Hematopoietic multipotent progenitor cell treated with erythropoietin and hydrocortisone succinate and interleukin-3 and kit ligand, for 6 days (in vitro differentiated cells): ENCODE data around the gene CDK14.

Experiments used
- DNase-seq: peaks from one replicate; pipeline ENCODE4 v3.0.0-alpha.2; 2015

Gene CDK14

DNA sequence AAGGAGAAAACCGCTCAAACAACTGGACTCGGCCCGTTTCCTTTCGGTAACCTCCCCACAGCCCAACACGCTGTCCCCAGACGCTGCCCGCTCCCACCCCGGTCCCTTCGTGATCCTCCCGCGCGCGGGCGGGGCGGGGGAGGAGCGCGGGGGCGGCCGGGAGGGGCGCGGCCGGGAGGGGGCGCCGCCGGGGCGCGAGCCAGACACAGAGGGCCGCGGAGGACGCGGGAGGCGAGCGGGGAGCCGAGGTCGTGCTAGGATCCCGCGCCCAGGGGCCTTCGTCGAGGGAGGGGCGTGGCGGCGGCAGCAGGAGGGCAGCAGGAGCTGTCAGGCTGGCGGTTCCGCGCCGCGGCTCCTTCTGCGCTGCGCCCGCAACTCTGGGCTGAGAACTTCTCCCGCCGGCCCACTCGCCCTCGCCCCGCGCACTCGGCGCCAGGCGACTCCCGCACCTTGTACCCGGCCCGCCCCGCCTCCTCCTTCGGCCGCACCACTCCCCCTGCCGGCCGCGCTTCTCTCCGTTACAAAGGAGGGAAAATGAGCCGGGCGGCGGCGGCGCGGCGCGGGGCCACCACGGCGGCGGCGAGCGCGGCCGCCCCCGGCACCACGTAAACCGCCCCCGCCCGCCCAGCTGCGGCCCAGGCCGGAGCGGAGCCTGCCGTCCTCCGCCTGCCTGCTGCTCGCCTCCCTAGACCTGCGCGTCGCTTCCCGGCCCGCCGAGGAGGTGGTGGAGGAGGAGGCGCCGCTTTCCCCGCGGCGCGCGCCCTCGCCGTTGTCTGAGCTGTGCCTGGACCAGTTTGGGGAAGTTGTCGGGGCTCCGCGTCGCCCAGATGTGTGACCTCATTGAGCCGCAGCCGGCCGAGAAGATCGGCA, at the start of gene CDK14:
Gene CDK14 (plus strand): TSS at position 521 of the 870 bp plus-strand sequence. CDS start 307 bp downstream, at position 828.
- DNase-seq: peak; percentile 79

DNA sequence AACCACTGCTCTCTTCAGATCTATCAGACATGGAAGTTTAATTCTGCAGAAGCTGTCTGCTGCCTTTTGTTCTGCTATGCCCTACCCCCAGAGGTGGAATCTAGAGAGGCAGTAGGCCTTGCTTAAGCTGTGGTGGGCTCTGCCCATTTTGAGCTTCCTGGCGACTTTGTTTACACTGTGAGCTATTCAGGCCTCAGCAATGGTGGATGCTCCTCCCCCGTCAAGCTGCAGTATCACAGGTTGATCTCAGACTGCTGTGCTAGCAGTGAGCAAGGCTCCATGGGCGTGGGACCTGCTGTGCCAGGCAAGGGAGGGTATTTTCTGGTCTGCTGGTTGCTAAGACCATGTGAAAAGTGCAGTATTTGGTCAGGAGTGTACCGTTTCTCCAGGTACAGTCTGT, 45.1 kb upstream of the CDK14 start:
- no peak for DNase-seq

DNA sequence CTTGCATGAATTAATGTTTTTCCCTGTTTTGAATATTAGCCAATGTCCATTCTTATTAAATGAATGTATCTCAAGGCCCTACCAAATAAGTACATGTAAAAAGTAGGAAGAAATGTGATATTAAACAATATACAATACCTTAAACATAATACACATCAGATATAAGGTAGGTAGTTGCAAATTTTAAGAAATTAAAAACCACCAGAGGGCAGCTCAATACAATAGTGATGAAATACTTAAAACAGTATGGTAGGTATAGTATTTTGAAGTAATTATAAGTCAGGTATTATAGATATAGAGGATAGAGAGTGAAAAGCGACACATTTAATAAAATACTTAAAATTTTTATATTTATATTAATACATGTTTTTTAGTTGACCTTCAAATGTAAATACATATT, 43.6 kb upstream of the CDK14 start:
- peak; percentile 52 for DNase-seq

DNA sequence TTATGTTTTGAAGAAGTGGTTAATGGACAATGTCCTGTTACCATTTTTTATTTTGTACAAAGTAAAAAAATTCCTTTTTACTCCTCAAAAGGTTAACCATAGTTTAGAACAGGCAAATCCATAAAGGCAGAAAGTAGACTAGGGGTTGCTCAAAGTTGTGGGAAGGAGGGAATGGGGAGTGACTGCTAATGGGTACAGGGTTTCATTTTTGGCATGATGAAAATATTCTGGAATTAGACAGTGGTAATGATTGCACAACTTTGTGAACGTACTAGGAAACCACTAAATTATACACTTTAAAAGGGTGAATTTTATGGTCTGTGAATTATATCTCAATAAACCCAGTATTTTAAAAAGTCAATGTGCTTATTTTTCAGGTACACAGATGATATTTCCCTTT, 35.4 kb upstream of the CDK14 start:
- DNase-seq: no peak

- no peak for DNase-seq
Observed at GRCh38 chr7:90563286-90563685, 32.8 kb upstream of the CDK14 start.

GRCh38 chr7:90564455-90564854, 31.7 kb upstream of the CDK14 start:
- DNase-seq: no peak

- no peak for DNase-seq
Observed at GRCh38 chr7:90568213-90568612, 27.9 kb upstream of the CDK14 start.

DNA sequence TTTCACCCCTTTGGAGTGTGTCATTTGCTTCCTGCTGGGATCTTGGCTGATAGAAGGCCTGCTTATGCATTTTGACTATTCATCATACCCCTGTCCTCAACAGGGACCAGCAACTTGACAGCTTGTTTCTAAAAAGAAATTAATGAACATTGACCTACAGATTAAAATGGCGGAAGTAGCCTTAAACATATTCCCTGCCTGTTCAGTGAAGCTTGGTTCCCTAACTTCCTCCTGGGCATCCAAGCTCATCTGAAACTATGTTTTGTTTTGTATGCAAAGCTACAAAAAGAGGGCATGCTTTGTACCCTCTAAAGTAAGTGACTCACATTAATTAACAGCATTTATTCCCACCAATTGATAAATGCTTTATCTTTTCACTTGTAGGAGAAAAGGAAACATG, 26.8 kb upstream of the CDK14 start:
- DNase-seq: no peak

- no peak for DNase-seq
Observed at GRCh38 chr7:90570373-90570959, 25.7 kb upstream of the CDK14 start.

- DNase-seq: peak; percentile 68
Observed at GRCh38 chr7:90574146-90574819, 21.8 kb upstream of the CDK14 start.

DNA sequence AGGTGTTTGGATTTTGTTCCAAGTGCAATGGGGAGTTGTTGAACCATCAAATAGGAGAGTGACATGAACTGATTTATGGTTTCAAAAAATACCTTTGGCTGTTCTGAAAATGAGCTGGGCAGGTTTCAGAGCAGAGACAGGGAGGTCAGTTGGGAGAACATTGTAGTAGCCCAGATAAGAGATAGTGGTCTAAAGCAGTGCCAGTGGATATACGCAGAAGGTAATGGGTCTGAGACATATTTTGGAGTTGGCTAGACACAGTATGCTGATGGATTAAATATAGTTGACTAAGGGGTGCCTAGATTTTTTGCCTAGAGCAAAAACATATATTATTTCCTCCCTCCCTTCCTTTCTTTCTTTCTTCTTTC, 21.3 kb upstream of the CDK14 start:
- no peak for DNase-seq

DNA sequence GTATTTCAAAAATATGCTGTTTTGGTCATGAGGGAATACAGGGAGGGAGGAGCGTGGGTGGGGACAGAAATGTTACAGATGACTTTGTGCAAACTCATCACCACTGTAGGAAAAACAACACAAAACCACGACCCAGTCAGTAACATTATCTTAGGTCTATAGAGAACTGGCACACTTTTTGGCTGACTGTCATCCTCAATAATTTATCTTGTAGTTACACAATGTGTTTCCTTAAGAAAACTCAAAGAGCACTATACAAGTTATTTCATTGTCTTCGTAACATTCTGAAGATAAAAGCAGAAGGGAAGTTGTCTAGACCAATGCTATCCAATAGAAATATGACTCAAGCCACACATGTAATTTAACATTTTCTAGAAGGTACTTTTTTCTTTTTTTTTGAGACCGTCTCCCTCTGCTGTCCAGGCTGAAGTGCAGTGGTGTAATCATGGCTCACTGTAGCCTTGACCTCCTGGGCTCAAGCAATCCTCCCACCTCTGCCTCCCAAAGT, 16.9 kb upstream of the CDK14 start:
- peak; percentile 90 for DNase-seq

- DNase-seq: no peak
Observed at GRCh38 chr7:90580051-90580450, 16.1 kb upstream of the CDK14 start.

- DNase-seq: no peak
Observed at GRCh38 chr7:90582164-90582563, 14.0 kb upstream of the CDK14 start.

DNA sequence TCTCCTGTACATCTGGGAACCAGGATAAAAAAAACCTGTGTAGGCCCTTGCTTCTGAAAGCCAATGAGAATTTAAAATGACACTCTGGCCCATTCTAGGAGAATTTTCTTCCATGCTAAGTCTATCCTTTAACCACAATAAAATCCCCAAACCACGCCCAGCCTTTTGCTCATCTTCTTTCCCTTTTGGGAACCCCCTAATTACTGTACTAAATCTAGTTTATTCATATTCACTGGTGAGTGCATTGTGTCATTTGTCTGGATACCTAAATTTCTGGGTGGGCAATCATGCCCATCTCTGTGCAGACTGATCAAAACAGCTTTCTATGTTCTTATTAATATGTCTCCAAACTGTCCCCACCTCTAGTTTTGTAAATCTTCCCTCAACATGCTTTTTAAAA, 11.7 kb upstream of the CDK14 start:
- no peak for DNase-seq

DNA sequence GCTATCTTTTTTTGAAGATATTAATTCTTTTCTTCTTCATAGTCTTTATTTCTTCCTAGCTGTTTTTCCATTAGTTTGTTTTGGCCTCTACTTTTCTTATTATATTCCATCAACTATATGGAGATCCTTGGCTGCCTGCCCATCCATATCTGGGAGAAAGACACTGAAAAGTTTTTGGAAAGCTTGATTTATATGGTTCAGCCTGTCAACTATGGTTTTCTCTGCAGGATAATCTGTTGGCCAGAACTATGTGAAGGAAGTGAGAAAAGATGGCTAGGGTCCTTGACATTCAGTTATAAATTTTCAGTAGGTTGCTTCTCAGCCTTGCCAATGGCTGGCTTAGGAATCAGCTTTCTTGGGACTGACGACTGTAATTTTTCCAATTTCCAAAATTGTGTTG, 10.0 kb upstream of the CDK14 start:
- DNase-seq: no peak

GRCh38 chr7:90587766-90588165, 8.4 kb upstream of the CDK14 start:
- no peak for DNase-seq

- no peak for DNase-seq
Observed at GRCh38 chr7:90592033-90592432, 4.1 kb upstream of the CDK14 start.

GRCh38 chr7:90593205-90593604, 2.9 kb upstream of the CDK14 start:
- no peak for DNase-seq

- DNase-seq: no peak
Observed at GRCh38 chr7:90594751-90595317, 1.3 kb upstream of the CDK14 start.

DNA sequence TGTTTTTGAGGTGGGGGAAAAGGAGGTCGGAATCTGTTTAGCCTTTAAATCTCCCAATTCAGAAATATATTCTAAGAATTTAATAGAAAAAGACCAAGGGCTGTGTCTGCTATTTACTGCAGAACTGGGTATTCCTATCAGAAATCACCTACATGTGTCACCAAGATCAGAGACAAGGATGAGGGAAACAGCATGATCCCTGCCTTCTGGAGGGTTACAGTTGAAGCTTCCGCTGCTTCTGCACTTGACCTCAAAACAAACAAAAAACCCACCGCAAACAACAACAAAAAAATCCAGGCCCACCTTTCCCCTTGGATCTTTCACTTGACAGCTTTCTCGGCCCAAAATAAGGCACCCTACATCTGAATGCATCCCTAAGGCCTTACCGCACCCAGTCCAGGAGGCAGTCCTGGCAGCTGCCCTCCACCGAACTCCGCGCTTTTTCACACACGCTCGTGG, 750 bp upstream of the CDK14 start:
- no peak for DNase-seq

DNA sequence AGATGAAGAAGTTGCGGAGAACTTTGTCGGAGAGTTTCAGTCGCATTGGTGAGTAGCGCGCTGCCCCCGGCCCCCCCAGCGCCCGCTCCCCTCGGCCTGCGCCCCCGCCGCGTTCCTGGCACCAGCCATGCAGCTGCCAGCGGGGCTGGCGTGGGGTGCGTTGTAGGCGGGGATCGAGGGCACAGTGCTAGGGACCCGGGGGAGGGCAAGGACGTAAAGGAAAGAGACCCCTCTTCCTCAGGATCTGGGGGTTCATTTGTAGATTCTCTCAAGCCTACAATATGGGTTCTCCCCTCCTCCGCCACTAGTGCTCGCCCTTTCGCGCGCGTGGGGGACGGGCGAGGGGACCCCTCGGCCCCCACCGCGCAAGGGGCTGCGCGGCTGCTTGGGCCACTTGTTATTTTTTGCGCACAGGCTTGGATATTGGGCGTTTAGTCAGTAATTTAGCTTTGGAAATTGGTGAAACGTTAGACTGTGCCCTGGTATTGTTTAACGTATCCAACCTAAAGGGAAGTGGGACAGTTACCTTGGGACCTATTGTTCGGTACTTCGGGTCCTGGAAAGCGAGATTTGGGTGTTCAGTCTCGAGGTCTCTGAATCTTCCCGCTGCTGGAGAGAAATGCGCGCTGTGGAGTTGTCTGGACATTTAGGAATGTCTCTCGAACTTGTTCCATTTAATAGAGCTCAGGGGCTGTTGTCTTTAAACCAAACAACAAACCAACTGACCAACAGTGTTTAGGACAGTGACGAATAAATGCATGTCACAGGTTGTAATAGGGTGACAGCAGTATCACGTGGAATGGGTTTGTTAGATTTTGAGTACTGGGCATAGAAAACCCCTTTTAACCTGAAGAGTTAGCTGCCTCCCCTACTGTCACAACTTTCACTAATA, 796 bp downstream of the CDK14 start:
- DNase-seq: peak; percentile 52
